Stimulated activated CD8-positive, alpha-beta memory T cell treated with anti-CD3 and anti-CD28 coated beads, Interleukin-7, amount 100 ng/mL, for 1 hour (primary cell): ENCODE data around the gene P3H4.

ENCODE experiments used
- DNase-seq, 2 donors: peaks; one replicate each; pipeline ENCODE4 v3.0.0-alpha.2; 2020; ENCODE audit warnings: low read depth in 2 of 2

Gene P3H4

DNA sequence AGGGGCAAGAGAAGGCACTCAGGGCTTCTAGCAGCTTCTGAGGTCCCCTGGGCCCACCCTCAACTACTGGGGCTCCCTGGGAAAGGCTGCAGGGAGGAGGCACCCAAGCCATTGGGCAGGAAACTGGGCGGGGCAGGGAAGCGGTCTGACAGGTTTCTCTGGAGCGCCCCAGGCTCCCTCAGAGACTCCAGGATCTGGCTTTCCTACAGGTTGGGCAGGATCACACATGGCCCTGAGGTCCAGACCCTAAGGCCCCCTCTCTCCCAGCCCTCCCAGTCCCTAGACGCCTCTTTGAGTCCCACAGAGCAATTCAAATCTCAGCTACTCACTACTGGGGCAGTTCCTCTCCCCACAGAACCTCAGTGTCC, 39.5 kb downstream of the P3H4 start:
- DNase-seq: no peak

DNA sequence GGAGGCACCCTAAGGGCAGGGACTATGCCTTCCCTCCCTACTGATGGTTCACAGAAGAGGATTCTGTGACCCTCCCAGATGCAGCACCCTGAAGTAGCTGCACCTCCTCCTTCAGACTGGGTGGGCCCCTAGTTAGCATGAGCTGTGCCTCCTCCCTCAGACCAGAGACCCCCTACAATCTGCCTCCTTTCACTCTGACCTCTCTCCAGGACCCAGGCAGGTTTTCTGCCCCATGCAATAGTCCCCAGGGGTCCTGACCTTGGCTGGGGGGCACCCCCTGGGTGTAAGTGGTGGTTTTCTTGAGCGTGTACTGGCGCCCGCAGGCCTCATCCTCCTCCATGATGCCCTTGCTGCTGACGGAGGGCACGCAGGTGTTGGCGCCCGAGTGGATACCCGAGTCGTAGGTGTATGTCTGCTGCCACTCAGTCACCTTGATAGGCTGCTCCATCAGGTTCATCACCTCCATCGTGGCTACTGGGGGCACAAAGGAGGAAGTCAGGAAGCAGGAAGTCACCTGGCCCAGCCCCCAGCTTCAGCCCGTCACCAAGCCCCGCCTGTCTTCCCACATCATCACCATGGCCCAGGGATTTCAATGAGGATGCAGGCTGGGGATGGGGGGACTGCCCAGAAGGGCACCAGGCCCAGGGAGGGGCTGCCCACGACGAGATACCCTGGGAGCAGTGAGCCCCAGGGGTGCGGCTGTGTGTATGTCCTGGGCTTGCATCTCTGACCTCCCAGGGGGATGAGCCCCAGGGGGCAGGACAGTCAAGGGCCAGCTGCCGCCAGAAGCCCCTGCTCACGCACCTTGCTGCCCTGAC, 40.2 kb downstream of the P3H4 start:
- DNase-seq: no peak

DNA sequence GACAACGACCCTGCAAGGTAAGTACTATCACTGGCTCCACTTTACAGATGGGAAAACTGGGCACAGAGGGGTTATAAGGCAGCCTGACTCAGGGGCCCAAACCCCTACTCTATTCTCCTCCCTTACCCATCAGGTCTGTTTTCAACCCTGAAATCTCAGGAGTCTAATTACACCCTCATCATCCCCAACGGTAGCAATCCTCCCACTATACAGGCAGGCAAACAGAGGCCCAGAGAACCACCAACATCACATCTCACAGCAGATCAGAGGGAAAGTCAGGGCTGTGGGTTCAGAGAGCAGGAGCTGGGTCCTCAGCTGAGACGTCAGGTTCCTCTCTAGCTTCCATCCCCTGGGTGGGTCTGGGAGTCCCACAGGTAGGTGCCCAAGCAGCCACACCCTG, 41.8 kb downstream of the P3H4 start:
- DNase-seq: no peak

DNA sequence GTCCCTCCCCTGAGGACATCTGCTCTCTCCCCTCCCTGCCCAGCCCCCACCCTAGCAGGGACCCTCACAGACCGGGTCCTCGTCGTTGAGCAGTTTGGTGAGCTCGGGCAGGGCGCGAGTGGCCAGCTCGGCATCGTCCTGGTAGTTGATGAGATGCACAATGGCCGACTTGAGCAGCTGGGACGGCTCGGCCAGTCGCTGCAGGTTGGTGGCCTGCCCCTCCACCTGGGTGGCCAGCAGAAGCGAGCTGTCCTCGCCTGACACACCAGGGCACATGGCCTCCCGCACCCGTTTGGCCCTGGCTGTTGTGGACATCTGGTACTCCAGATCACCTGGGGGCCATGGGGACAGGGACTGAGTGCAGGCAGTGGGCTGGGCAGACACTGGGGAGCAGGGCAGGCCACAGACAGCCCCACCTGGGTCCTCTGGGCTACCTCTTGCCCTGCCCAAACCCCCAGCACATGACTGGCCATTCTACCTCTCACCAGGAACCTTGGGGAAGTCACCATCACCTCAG, 42.3 kb downstream of the P3H4 start:
- DNase-seq: no peak

DNA sequence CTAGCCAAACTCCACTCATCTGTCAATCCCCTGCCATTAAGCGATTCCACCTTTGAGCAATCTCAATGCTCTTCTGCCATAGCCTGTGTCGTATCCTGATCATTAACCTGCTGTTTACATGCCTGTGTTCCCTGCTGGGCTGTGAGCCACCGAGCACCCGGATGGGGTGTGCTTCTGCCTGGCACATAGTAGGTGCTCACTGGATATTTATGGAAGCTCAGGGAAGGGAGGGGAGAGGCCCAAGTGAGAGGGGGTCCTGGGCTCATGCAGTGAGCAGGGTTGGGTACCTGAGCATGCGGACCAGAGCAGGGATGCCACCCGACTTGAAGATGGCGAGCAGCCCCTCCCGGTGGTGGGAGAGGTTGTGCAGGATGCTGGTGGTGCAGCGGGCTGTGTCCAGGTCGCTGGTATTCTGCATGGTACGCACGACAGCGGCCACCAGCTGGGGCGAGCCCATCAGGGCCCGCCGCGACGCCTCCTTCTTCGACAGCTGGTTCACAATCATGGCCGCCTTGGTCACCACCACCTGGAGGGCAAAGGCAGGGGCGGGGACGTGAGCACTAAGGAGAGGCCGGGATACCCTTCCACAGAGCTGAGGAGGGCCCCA, 43.0 kb downstream of the P3H4 start:
- DNase-seq: no peak

GRCh38 chr17:41767324-41768042, 44.3 kb downstream of the P3H4 start:
- no peak for DNase-seq

DNA sequence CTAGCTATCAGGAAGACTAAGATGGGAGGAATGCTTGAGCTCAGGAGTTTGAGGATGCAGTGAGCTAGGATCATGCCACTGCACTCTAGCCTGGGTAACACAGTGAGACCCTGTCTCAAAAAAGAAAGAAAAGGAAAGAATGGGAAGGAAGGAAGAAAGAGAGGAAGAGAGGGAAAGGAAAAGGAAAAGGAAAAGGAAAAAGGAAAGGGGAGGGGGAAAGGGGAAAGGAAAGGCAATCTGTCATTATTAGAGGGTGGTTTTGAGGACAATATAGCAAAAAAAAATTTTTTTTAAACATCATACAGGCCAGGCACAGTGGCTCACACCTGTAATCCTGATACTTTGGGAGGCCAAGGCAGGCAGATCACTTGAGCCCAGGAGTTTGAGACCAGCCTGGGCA, 45.6 kb downstream of the P3H4 start:
- DNase-seq: no peak

DNA sequence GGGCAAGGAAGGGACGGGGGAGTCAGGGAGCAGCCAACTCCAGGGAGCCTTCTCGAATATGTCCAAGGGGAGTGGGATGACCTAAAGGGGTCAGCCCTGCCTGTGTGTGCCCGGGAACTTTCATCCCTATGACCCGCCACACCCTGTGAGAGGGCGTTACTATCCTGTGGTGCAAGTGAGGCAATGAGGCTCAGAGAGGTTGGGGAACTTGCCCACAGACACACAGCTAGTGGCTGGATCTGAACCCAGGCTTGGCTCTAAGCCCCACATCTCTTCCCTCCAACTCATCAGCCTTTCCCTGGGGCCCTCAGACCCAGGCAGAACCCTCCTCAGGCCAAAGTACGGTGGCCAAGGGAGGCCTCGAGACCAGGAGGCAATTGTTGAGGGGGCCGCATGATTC, 48.4 kb downstream of the P3H4 start:
- DNase-seq: no peak

DNA sequence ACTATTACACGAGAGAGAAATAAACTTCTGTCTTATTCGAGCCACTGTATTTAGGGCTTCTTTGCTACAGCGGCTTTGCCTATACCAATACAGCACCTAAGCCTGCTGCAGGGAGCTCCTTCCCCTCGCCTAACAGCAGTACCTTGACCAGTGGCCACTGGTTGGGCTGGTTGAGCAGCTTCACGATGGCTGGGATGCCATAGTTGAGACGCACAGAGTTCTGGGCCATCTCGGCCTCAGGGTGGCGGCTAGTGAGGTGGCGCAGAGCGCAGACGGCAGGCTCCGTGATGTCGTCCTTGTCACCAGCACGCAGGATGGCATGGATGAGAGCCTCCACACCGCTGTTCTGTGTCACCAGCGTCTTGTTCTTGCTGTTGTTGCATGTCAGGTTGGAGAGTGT, 48.9 kb downstream of the P3H4 start:
- DNase-seq: no peak

- no peak for DNase-seq
These were observed 49.4 kb downstream of the P3H4 start for GRCh38 chr17:41762391-41762790.

- no peak for DNase-seq
These were observed 50.9 kb downstream of the P3H4 start for GRCh38 chr17:41760878-41761277.

DNA sequence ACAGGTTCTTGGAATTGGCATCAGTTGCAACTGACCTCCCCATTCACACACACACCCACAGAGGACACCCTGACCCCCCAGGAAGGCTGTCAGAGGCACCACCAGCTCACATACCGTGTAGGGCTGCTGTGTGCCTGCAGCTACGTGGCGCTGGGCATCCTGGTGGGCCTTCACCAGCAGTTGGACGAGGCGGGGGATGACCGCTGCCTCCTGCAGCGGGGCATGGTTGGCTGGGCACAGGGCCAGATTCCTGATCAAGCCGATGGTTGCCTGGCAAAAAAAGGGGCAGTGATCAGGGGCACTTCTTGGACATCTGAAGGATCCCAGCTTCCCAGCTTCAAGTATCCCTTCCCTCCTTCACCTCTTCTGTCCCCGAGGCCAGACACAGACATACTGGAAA, 53.1 kb downstream of the P3H4 start:
- no peak for DNase-seq

DNA sequence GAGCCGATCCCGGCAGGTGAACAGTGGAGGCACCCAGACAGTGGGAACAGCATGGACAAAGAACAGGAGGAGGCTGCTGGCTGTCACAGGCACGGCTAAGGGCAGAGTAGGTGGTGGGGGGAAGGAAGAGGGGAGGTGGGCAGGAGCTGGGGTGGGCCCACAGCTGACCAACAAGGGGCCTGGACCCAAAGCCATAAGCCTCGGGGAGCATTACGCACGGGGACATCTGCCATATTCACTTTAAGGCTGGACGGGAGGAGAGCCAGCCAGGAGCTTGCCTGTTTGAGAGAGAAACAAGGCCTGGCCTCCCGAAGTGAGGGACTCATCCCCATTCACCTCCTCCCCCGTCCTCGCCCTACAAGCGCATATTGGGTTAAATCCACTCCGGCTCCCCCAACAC, 57.7 kb downstream of the P3H4 start:
- no peak for DNase-seq
